GM12878 (cell line): Measurements from ENCODE around the gene SHMT2. TPM values are rescaled to one million over a fixed set of nuclear protein-coding genes. Genes with fewer than 3 reads are reported as not detected.

Experiments
- ATAC-seq: fragments of 200-7000 bp; cut with Tn5 transposase; 3 replicates; pipeline ENCODE4 v1.9.1; 2020; ENCODE audit warnings: mild to moderate bottlenecking, moderate library complexity
- BruUV-seq: library from RNA; stranded (reverse); fragments of 400-500 nt; replicated peaks from 2 replicates; lab custom pipeline; 2021; lab: Mats Ljungman, UMichigan
- CTCF ChIA-PET: fragments of 300-600 bp; sonication (Branson Sonifier 250); formaldehyde crosslinking; extraction: SDS; loops from one replicate; lab custom pipeline; 2021; ENCODE audit warnings: inconsistent platforms; lab: Yijun Ruan, JAX
- POLR2A ChIA-PET: fragments of 350-600 bp; formaldehyde crosslinking; extraction: SDS; loops from one replicate; lab custom pipeline; 2021; ENCODE audit warnings: inconsistent platforms; lab: Charles Lee
- RAD21 ChIA-PET: fragments of 300-600 bp; sonication (Branson Sonifier 250); formaldehyde crosslinking; loops from one replicate; lab custom pipeline; 2023; ENCODE audit warnings: antibody characterized with exemption; ENCODE audit not compliant: unreplicated experiment; lab: Charles Lee
- SMC1A ChIA-PET: fragments of 300-600 bp; sonication (Branson Sonifier 250); formaldehyde crosslinking; loops from one replicate; lab custom pipeline; 2023; ENCODE audit not compliant: unreplicated experiment, uncharacterized antibody; lab: Charles Lee
- DNase-seq: peaks from one replicate; pipeline ENCODE4 v3.0.0-alpha.2; 2011; ENCODE audit warnings: low read depth, low spot score
- FAIRE-seq: peaks from 3 replicates; lab custom pipeline; 2011; peaks lifted over from hg19 to GRCh38; lab: Jason Lieb, UNC
- H2AFZ ChIP-seq: 2 replicates; pipeline ENCODE4 v1.6.0; 2011; ENCODE audit warnings: low read depth, low read length, control low read depth; ENCODE audit not compliant: control insufficient read depth
- H3K27ac ChIP-seq: 2 replicates; pipeline ENCODE4 v1.5.1; 2011; ENCODE audit warnings: control low read depth; ENCODE audit not compliant: control insufficient read depth, insufficient read depth
- H3K27me3 ChIP-seq, 2 experiments: replicated peaks in 1 of 2; 2 replicates each; pipeline versions ENCODE4 v1.6.0 to v1.6.1; 2011; ENCODE audit warnings: low read length in 1 of 2; ENCODE audit not compliant: control insufficient read depth in 2 of 2, insufficient read depth in 2 of 2
- H3K36me3 ChIP-seq, 2 experiments: 2 replicates each; pipeline ENCODE4 v1.5.1; 2011; ENCODE audit warnings: low read length in 1 of 2; ENCODE audit not compliant: control insufficient read depth in 2 of 2, insufficient read depth in 2 of 2
- H3K4me1 ChIP-seq: 2 replicates; pipeline ENCODE4 v1.6.1; 2011; ENCODE audit warnings: mild to moderate bottlenecking, low read length, moderate library complexity, mixed read lengths; ENCODE audit not compliant: control insufficient read depth, insufficient read depth
- H3K4me2 ChIP-seq: 2 replicates; pipeline ENCODE4 v1.6.0; 2011; ENCODE audit warnings: control low read depth; ENCODE audit not compliant: control insufficient read depth, insufficient read depth
- H3K4me3 ChIP-seq: fragments of 200-600 bp; sonication (generic); 2 replicates; pipeline ENCODE4 v1.5.1; 2016
- H3K79me2 ChIP-seq: 2 replicates; pipeline ENCODE4 v1.6.0; 2011; ENCODE audit warnings: low read length; ENCODE audit not compliant: control insufficient read depth, insufficient read depth
- H3K9ac ChIP-seq: 2 replicates; pipeline ENCODE4 v1.8.0; 2011; ENCODE audit warnings: low read length, control low read depth, mixed read lengths; ENCODE audit not compliant: control insufficient read depth, insufficient read depth
- H3K9me3 ChIP-seq: replicated peaks from 3 replicates; pipeline ENCODE4 v1.5.1; 2011; ENCODE audit warnings: mild to moderate bottlenecking, low read length; ENCODE audit not compliant: control insufficient read depth, insufficient read depth
- H4K20me1 ChIP-seq: 2 replicates; pipeline ENCODE4 v1.6.0; 2011; ENCODE audit not compliant: control insufficient read depth, insufficient read depth
- ETV6 ChIP-seq, 2 experiments: fragments of 450-650 bp in 1 of 2; IDR thresholded peaks in 1 of 2; conservative IDR thresholded peaks in 1 of 2; 2 replicates each; pipeline ENCODE4 v1.6.1; 2014; ENCODE audit warnings: antibody characterized with exemption in 1 of 2, borderline replicate concordance in 1 of 2, low read depth in 1 of 2, mild to moderate bottlenecking in 1 of 2, moderate library complexity in 1 of 2
- HDAC6 ChIP-seq: fragments of 200-600 bp; sonication (generic); IDR thresholded peaks from one replicate; pipeline ENCODE4 v1.8.0; 2017; ENCODE audit warnings: antibody characterized with exemption; ENCODE audit not compliant: unreplicated experiment
- NBN ChIP-seq: fragments of 450-650 bp; IDR thresholded peaks from 2 replicates; pipeline ENCODE4 v1.6.1; 2016
- NFXL1 ChIP-seq: fragments of 450-650 bp; IDR thresholded peaks from 2 replicates; pipeline ENCODE4 v1.6.1; 2017; ENCODE audit warnings: antibody characterized with exemption, mild to moderate bottlenecking, borderline replicate concordance
- NR2C2 ChIP-seq: IDR thresholded peaks from 2 replicates; pipeline ENCODE4 v1.6.1; 2011; ENCODE audit warnings: borderline replicate concordance, low read depth; ENCODE audit not compliant: control insufficient read depth, insufficient read length
- PML ChIP-seq: IDR thresholded peaks from 2 replicates; pipeline ENCODE4 v1.6.1; 2012; ENCODE audit warnings: low read length, inconsistent platforms
- RAD51 ChIP-seq: fragments of 450-650 bp; IDR thresholded peaks from 2 replicates; pipeline ENCODE4 v1.6.1; 2016; ENCODE audit warnings: moderate library complexity, mild to moderate bottlenecking, inconsistent platforms
- TARDBP ChIP-seq: IDR thresholded peaks from 2 replicates; pipeline ENCODE4 v1.6.1; 2016; ENCODE audit warnings: borderline replicate concordance
- TCF3 ChIP-seq: IDR thresholded peaks from 2 replicates; pipeline ENCODE4 v1.6.1; 2012; ENCODE audit warnings: low read depth, mild to moderate bottlenecking, low read length, borderline replicate concordance; ENCODE audit not compliant: insufficient read depth
- ZNF274 ChIP-seq: IDR thresholded peaks from one replicate; pipeline ENCODE4 v1.8.0; 2011; ENCODE audit not compliant: insufficient read length, insufficient read depth
- WGBS: methylation state at CpG from one replicate; pipeline ENCODE4 v1.1.6; 2016; ENCODE audit warnings: low lambda C conversion rate; ENCODE audit not compliant: insufficient replicate concordance, insufficient coverage; ENCODE audit errors: missing lambda C conversion rate; 5-methylcytosine and 5-hydroxymethylcytosine counted together
- in situ Hi-C: fragments of 300-500 bp; cut with MboI; formaldehyde crosslinking; loops from 9 replicates; pipeline ENCODE4 v1.14.3; 2018; ENCODE audit warnings: mixed read lengths
- intact Hi-C: fragments of 100-400 bp; cut with micrococcal nuclease; formaldehyde crosslinking; loops from one replicate; pipeline ENCODE4 v1.14.2; 2022; ENCODE audit not compliant: unreplicated experiment
- polyA plus RNA-seq, 11 experiments: library from polyadenylated mRNA; depleted of rRNA in 4 of 11; unstranded in 6 of 11; stranded (reverse) in 5 of 11; fragments of >200 nt; fragmentation: Nextera tagmentation in 4 of 11; fragmentation: Illumina TruSeq in 1 of 11; extraction: Ambion mirVana in 4 of 11; extraction: Trizol in 1 of 11; gene quantifications; 1 replicate in 1 of 11; 2 replicates in 10 of 11; pipeline versions ENCODE4 v1.2.1 to v1.2.3, GENCODE V29; 2011 to 2016; ENCODE audit warnings: inconsistent platforms in 2 of 11, missing spikeins in 2 of 11, low read depth in 1 of 11
- total RNA-seq, 4 experiments: library from RNA; depleted of rRNA in 3 of 4; stranded (reverse); fragments of >200 nt in 3 of 4; fragmentation: Illumina TruSeq in 1 of 4; extraction: Trizol in 1 of 4; gene quantifications; 2 replicates each; pipeline versions ENCODE4 v1.2.1 to v1.2.3, GENCODE V29; 2013 to 2021

The SHMT2 gene
- total and polyA plus RNA-seq, 10 of the 15 experiments (the other 5 are each of a cell fraction or from before 2014, with no cell fraction given), result 57.0 to 292 (median 186) TPM

DNA sequence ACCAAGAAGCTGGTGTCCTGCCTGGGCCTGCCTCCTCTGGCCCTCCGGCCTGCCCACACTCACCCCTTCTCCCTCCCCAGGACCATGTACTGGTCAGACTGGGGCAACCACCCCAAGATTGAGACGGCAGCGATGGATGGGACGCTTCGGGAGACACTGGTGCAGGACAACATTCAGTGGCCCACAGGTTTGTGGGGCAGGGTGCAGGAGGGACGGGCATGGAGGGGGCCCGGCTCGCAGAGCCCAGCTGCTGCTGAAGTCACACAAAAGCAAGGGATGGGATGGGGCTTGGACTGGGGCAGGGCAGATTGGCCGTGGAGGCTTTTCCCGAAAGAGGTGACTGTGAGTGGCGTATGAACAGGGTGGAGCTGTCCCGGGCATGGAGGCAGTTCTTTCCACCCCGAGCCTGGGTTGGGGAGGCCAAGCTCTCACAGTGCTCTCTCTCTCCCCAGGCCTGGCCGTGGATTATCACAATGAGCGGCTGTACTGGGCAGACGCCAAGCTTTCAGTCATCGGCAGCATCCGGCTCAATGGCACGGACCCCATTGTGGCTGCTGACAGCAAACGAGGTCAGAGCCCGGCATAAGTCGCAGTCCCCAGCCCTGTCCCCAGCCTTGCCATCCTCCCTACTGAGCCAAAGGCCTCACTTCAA is 20.8 kb upstream of the SHMT2 start:
- ChIA-PET POLR2A (no interaction called here), CTCF (interaction anchor here (1.1 to 1.4 kb wide), 2 partner anchors 34 to 85 kb away, joined by 3 to 5 read pairs; no protein-coding TSS in a partner anchor), RAD21 (no interaction called here), SMC1A (no interaction called here)
- Histone ChIP-seq H3K27ac (no peak overlapping the region), H2AFZ (no peak overlapping the region), H4K20me1 (no peaks in the 10 kb centered on the region), H3K9me3 (no peaks in the 10 kb centered on the region), H3K9ac (no peak overlapping the region), H3K36me3 (no peaks in the 10 kb centered on the region), H3K79me2 (no peaks in the 10 kb centered on the region), H3K27me3 (no peaks in the 10 kb centered on the region; a peak in 1 of 4 replicates), H3K4me3 (no peak overlapping the region), H3K4me2 (no peak overlapping the region), H3K4me1 (no peaks in the 10 kb centered on the region)
- BruUV-seq, result no TSS peak
- DNase-seq (no peak), FAIRE-seq (no peak), ATAC-seq (no peak)
- in situ Hi-C loops, result no loop called here
- TF ChIP-seq PML (no peak), TCF3 (no peak), TARDBP (no peak), NR2C2 (no peak)
- 66% methylated on average over 21 of the region's 22 CpGs for WGBS
- intact Hi-C loops, result no loop called here

DNA sequence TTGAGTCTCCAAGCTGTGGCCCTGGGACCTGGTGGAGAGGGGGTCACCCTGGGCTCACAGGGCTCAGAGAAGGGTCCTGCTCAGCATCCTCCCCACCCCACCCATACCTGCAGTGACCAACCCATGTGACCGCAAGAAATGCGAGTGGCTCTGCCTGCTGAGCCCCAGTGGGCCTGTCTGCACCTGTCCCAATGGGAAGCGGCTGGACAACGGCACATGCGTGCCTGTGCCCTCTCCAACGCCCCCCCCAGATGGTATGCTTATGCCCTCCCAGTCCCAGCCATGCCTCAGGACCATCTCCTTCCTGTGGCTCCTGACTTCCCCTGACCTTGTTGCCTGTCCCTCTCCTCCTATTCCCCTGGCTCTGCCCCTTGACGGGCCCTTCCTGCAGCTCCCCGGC is 19.6 kb upstream of the SHMT2 start:
- SMC1A ChIA-PET, result no interaction called here
- Histone ChIP-seq H3K9ac (no peak overlapping the region), H3K27ac (no peak overlapping the region), H3K27me3 (peaks cover 0 to 2% of the 10 kb centered on the region in 2 experiments; a peak in 2 of 4 replicates), H3K4me1 (no peaks in the 10 kb centered on the region), H3K36me3 (no peaks in the 10 kb centered on the region), H4K20me1 (no peaks in the 10 kb centered on the region), H3K79me2 (no peaks in the 10 kb centered on the region), H3K9me3 (no peaks in the 10 kb centered on the region), H3K4me3 (no peak overlapping the region), H3K4me2 (no peak overlapping the region), H2AFZ (no peak overlapping the region)
- no peak for ATAC-seq
- no TSS peak for BruUV-seq
- TF ChIP-seq HDAC6, result no peak
- TF ChIP-seq NFXL1, result no peak
- no peak for TF ChIP-seq ETV6 (conservative IDR thresholded peaks at IDR 0.05 in 1 of 2, IDR thresholded peaks at IDR 0.05 in 1 of 2; ENCODE audit: borderline replicate concordance in 1 of 2, low read depth in 1 of 2)
- TF ChIP-seq NBN, result no peak
- TF ChIP-seq ZNF274, result no peak
- TF ChIP-seq RAD51, result no peak
- intact Hi-C loops, result no loop called here
- in situ Hi-C loops, result loop anchor here (5.0 kb wide), 1 partner anchor 37 kb away; no protein-coding TSS in a partner anchor
- CTCF ChIA-PET, result no interaction called here
- POLR2A ChIA-PET, result no interaction called here
- no peak for DNase-seq
- FAIRE-seq, result no peak
- RAD21 ChIA-PET, result no interaction called here
- 54% methylated on average over 8 of the region's 8 CpGs for WGBS
